Stimulated activated CD4-positive, alpha-beta T cell treated with anti-CD3 and anti-CD28 coated beads, Interleukin-1b, Interleukin-23, amount 100 ng/mL, for 48 hours (primary cell): ENCODE data around the gene PDE4D.

Source experiments
- DNase-seq: peaks from one replicate; pipeline ENCODE4 v3.0.0-alpha.2; 2020

Gene PDE4D

GRCh38 chr5:59126016-59126707 lies 767.4 kb downstream of the PDE4D start:
- DNase-seq: no peak

GRCh38 chr5:59125011-59125961 lies 768.2 kb downstream of the PDE4D start:
- DNase-seq: no peak

GRCh38 chr5:59123595-59124561 lies 769.6 kb downstream of the PDE4D start:
- no peak for DNase-seq

- no peak for DNase-seq
These were observed 774.0 kb downstream of the PDE4D start for GRCh38 chr5:59119480-59119879.

GRCh38 chr5:59117320-59117719 lies 776.2 kb downstream of the PDE4D start:
- DNase-seq: no peak

- DNase-seq: no peak
These were observed 777.2 kb downstream of the PDE4D start for GRCh38 chr5:59116231-59116865.

- no peak for DNase-seq
These were observed 778.2 kb downstream of the PDE4D start for GRCh38 chr5:59115345-59115744.

- DNase-seq: no peak
These were observed 784.1 kb downstream of the PDE4D start for GRCh38 chr5:59109383-59109782.

GRCh38 chr5:59107692-59108091 lies 785.8 kb downstream of the PDE4D start:
- no peak for DNase-seq

- no peak for DNase-seq
These were observed 789.0 kb downstream of the PDE4D start for GRCh38 chr5:59104400-59105127.

- no peak for DNase-seq
These were observed 790.2 kb downstream of the PDE4D start for GRCh38 chr5:59103303-59103702.

- no peak for DNase-seq
These were observed 791.1 kb downstream of the PDE4D start for GRCh38 chr5:59102437-59102836.

- DNase-seq: no peak
These were observed 792.7 kb downstream of the PDE4D start for GRCh38 chr5:59100875-59101274.

GRCh38 chr5:59099995-59100345 lies 793.6 kb downstream of the PDE4D start:
- no peak for DNase-seq

- peak; percentile 42 for DNase-seq
These were observed 794.1 kb downstream of the PDE4D start for GRCh38 chr5:59099270-59099994.

GRCh38 chr5:59098743-59099142 lies 794.8 kb downstream of the PDE4D start:
- DNase-seq: no peak

- no peak for DNase-seq
These were observed 795.8 kb downstream of the PDE4D start for GRCh38 chr5:59097712-59098111.

- no peak for DNase-seq
These were observed 796.4 kb downstream of the PDE4D start for GRCh38 chr5:59097116-59097515.

GRCh38 chr5:59095480-59095879 lies 798.0 kb downstream of the PDE4D start:
- DNase-seq: no peak

- DNase-seq: no peak
These were observed 798.7 kb downstream of the PDE4D start for GRCh38 chr5:59094864-59095263.

- no peak for DNase-seq
These were observed 800.2 kb downstream of the PDE4D start for GRCh38 chr5:59093329-59093728.
